NCI-H187 treated with DMSO at 0.1 percent for 48 hours (cell line): Measurements from ENCODE around the gene STK10.

ENCODE experiments used
- DNase-seq: peaks from one replicate; lab custom pipeline; 2025; lab: John Stamatoyannopoulos, UW

The STK10 gene

GRCh38 chr5:172188893-172189692 is 1.1 kb upstream of the STK10 start:
- DNase-seq, result no peak

GRCh38 chr5:172187118-172188032 is 649 bp downstream of the STK10 start:
- DNase-seq, result no peak

DNA sequence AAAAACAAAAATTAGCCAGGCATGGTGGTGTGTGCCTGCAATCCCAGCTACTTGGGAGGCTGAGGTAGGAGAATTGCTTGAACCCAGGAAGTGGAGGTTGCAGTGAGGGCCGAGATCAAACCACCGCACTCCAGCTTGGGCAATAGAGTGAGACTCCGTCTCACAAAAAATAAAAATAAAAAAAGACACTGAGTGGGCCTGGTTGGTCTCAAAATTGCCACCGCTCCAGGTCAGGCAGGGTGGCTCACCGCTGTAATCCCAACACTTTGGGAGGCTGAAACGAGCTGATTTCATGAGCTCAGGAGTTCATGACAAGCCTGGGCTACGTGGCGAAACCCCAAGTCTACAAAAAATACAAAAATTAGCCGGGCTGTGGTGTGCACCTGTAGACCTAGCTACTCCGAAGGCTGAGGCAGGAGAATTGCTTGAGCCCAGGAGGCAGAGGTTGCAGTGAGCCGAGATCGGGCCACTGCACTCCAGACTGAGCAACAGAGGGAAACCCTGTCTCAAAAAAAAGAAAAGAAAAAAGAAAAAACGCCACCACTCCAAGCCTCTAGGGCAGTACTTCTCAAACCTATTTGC is 1.8 kb downstream of the STK10 start:
- DNase-seq, result no peak

GRCh38 chr5:172185096-172185461 is 2.9 kb downstream of the STK10 start:
- DNase-seq, result no peak

GRCh38 chr5:172183881-172184280 is 4.1 kb downstream of the STK10 start:
- no peak for DNase-seq

- DNase-seq, result no peak
Measured at GRCh38 chr5:172182291-172182690, 5.7 kb downstream of the STK10 start.

- DNase-seq, result no peak
Measured at GRCh38 chr5:172180936-172181335, 7.1 kb downstream of the STK10 start.

DNA sequence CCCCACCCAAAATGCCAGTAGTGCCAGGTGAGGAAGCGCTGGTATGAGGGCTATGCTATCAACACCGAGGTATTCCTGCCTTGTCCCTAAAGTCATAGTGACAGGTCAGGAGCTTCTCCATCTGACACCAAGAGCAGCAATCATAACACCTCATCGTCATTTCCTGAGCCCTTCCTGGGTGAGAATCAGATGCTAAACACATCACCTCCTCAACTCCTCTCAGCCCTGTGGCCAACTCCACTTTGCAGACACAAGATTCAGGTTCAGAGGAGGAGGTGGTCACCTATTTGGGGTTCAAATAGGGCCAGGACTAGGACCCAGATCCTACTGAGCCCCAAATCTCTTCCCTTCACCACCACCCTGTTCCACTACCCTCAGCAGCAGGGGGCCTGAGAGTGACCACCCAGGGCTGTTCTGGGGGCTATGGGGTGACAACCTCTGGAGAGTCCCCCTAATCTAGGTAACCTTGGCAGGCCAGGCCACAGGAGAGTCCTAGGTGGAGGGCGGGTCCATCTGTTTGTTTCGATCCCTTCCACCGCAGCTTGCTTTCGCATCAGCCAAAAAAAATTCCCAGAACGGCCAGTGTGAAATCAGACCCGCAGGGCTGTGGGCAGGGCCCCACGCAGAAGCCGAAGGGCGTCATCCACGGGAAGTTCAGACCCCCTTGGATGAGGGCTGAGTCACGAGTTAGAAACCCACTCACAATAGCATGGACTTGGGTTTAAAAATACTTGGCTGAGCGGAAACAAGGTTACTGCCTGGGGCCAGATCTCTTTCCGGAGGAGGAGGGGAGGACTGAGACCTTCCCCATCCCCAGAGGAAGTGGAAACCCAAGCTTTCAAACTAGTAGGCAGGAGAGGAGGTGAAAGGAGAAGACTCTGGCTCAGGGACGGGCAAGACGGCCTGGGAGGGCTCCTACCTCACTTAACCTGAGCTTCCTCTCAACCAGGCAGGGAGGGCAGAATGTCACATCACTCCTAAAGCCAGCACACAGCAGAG is 8.7 kb downstream of the STK10 start:
- DNase-seq, result no peak

- DNase-seq, result no peak
Measured at GRCh38 chr5:172178301-172178987, 9.6 kb downstream of the STK10 start.

DNA sequence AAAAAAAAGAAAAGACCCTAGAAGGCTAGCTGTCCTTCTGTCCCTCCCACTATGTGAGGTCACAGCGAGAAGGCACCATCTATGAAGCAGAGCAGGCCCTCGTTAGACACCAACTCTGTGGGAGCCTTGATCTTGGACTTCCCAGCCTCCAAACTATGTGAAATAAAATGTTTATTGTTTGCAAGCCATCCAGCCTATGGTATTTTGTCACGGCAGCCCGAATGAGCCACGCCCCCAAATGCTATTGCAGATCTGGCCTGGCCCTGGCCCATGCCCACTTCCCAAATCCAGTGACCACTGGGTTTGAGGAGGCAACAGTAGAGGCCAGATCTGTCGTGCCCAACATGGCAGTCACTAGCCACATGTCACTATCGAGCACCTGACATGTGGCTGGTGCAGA is 10.8 kb downstream of the STK10 start:
- DNase-seq, result no peak

- no peak for DNase-seq
Measured at GRCh38 chr5:172175263-172175719, 12.7 kb downstream of the STK10 start.

DNA sequence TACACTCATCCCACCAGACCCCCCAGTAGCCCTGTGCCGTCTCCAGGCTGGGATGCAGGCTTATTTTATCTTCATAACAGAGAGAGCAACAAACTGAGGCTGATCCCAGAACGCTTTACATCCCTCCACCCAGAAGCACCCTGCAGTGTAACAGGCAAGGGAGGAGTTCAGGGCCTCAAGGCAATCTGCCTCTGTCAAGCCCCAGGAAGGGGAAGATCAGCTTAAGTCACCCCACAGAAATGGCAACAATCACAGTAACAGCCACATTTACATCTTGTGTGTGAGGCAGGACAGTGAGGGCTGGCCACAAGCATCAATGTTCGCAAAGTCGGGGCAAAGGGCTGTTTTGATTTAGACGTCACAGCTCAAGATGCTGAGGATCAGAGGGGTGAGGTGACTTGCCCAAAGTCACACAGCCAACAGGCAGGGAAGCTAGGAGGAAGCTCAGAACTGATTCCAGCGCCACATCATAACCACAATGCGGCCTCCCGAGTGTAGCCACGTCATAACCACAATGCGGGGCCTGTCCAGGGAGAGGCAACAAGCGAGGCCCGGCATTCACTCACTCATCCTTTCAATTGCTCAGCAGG is 14.4 kb downstream of the STK10 start:
- DNase-seq, result no peak

DNA sequence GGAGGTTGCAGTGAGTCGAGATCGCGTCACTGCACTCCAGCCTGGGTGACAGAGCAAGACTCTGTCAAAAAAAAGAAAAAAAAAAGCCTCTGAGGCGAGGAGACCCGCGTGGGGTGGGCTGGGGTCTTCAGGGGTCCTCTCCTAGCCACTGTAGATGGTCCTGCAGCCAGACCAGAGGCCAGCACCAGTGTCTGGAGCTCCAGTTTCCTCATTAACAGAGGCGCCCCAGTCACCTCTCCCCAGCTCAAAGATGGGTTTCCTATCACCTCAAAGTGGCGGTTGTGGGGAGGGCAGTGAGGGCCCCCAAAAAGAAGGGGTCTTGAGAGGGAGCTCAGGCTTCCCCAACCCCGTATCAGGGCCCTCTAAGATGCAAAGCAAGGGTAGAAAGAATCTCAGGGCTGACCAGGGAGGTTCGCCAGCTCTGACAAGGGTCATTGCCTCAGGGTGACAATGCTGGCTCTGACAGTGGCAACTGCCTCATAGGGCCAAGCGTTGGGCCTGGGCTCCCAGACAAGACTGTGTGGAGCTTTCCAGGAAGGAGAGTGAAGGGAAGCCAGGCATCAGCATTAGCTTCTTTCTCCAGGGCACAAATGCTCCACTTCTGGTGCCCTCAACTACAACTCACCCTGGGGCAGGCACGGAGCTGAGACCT is 15.0 kb downstream of the STK10 start:
- DNase-seq, result no peak

- no peak for DNase-seq
Measured at GRCh38 chr5:172171118-172171517, 16.9 kb downstream of the STK10 start.

DNA sequence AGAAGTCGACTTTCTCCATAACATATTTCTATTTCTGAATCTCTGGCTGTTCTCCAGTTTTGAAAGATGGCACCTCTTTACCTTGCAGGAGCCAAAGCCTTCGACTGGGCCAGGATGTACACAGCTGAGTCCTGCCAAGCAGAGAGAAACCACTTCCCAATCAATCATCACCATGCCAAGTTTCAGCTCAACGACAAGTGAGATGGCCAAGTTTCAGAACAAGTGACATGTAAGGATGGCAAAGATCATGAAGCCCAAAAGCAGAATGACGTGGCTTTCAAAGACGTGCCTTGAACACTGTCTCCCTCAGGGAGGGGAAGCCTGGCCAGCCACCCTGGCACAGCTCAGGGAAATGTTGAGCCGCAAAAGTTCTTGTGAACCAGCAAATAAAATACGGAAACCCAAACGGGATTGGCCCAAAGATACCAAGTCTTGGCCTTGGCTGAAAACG is 17.7 kb downstream of the STK10 start:
- no peak for DNase-seq

- DNase-seq, result no peak
Measured at GRCh38 chr5:172169216-172169615, 18.8 kb downstream of the STK10 start.

- DNase-seq, result no peak
Measured at GRCh38 chr5:172168311-172168710, 19.7 kb downstream of the STK10 start.

GRCh38 chr5:172167895-172168294 is 20.1 kb downstream of the STK10 start:
- DNase-seq, result no peak

- DNase-seq, result no peak
Measured at GRCh38 chr5:172166030-172166826, 21.8 kb downstream of the STK10 start.
